Thyroid gland (tissue), 4 donors: ENCODE measurements around the gene CDH4.

Experiments used
- CTCF ChIP-seq, 6 experiments: fragments of 200-600 bp in 3 of 6; fragments of 450-650 bp in 3 of 6; sonication (generic) in 3 of 6; IDR thresholded peaks; one replicate each; pipeline ENCODE4 v1.5.1; 2016 to 2019; ENCODE audit warnings: antibody characterized with exemption in 6 of 6, mild to moderate bottlenecking in 2 of 6, inconsistent platforms in 1 of 6, moderate library complexity in 1 of 6
- POLR2A ChIP-seq, 2 donors: fragments of 450-650 bp; IDR thresholded peaks; one replicate each; pipeline ENCODE4 v1.6.1; 2017; ENCODE audit warnings: antibody characterized with exemption in 2 of 2, mild to moderate bottlenecking in 2 of 2, moderate library complexity in 1 of 2

- TF ChIP-seq CTCF (IDR thresholded peaks at IDR 0.05) = no peak
- TF ChIP-seq POLR2A (IDR thresholded peaks at IDR 0.05) = no peak
Observed at GRCh38 chr20:61480158-61480825, 228.2 kb downstream of the CDH4 start.
